ENCODE results near the gene CCDC38. TPM values are rescaled to one million over a fixed set of nuclear protein-coding genes. Genes with fewer than 3 reads are reported as not detected.

The CCDC38 gene
- total RNA-seq, 1 experiment from 2014 or later = not detected

GRCh38 chr12:95862038-95862437 is 80.4 kb downstream of the CCDC38 start:
- ATAC-seq = no peak
- TF ChIP-seq ZMAT4 (CRISPR knock-in tag; IDR thresholded peaks at IDR 0.05) (no peak), CREB1 (CRISPR knock-in tag; IDR thresholded peaks at IDR 0.05) (no peak), USF2 (CRISPR knock-in tag; IDR thresholded peaks at IDR 0.05) (no peak), NFE2L1 (CRISPR knock-in tag; IDR thresholded peaks at IDR 0.05) (no peak), RELA (CRISPR knock-in tag; IDR thresholded peaks at IDR 0.05; ENCODE audit: borderline replicate concordance) (no peak), HMGA2 (CRISPR knock-in tag; IDR thresholded peaks at IDR 0.05) (no peak), NFATC4 (CRISPR knock-in tag; IDR thresholded peaks at IDR 0.05) (no peak), E2F5 (CRISPR knock-in tag; IDR thresholded peaks at IDR 0.05) (no peak), ZNF219 (CRISPR knock-in tag; IDR thresholded peaks at IDR 0.05; ENCODE audit: borderline replicate concordance) (no peak), GRHL2 (CRISPR knock-in tag; IDR thresholded peaks at IDR 0.05; ENCODE audit: insufficient replicate concordance, severe bottlenecking) (no peak), PREB (CRISPR knock-in tag; IDR thresholded peaks at IDR 0.05; ENCODE audit: borderline replicate concordance) (no peak), FOXP4 (CRISPR knock-in tag; IDR thresholded peaks at IDR 0.05) (no peak), JAZF1 (CRISPR knock-in tag; IDR thresholded peaks at IDR 0.05) (no peak), EMX1 (CRISPR knock-in tag; IDR thresholded peaks at IDR 0.05) (no peak), ZNF671 (CRISPR knock-in tag; IDR thresholded peaks at IDR 0.05) (no peak), IRF1 (CRISPR knock-in tag; IDR thresholded peaks at IDR 0.05) (no peak), FOXJ3 (CRISPR knock-in tag; IDR thresholded peaks at IDR 0.05; ENCODE audit: borderline replicate concordance) (no peak), SMAD3 (CRISPR knock-in tag; IDR thresholded peaks at IDR 0.05; ENCODE audit: borderline replicate concordance) (no peak), GABPB1 (CRISPR knock-in tag; IDR thresholded peaks at IDR 0.05) (no peak), ATF2 (CRISPR knock-in tag; IDR thresholded peaks at IDR 0.05; ENCODE audit: borderline replicate concordance, low read depth) (no peak)
- H3K27me3 Mint-ChIP-seq (ENCODE audit: low read depth) = no peaks in the 10 kb centered on the region

More at GRCh38 chr12:95862038-95862437, 80.4 kb downstream of the CCDC38 start:
- Mint-ChIP-seq H3K4me3 (no peak overlapping the region), H3K9me3 (peaks cover 14% of the 10 kb centered on the region), H3K27ac (no peak overlapping the region), H3K4me1 (peaks cover 11% of the 10 kb centered on the region), H3K36me3 (peaks cover 51% of the 10 kb centered on the region)
- CTCF ChIA-PET = no interaction called here
- POLR2A ChIA-PET = no interaction called here
- DNase-seq (ENCODE audit: low spot score) = no peak

All from WTC11 (cell line).